IMR-90 (cell line): ENCODE data around the gene IRF2. TPM values are rescaled to one million over a fixed set of nuclear protein-coding genes. Genes with fewer than 3 reads are reported as not detected.

ENCODE experiments used
- ATAC-seq: fragments of 200-7000 bp; cut with Tn5 transposase; 2 replicates; pipeline ENCODE4 v1.9.1; 2020; ENCODE audit warnings: low read depth, mild to moderate bottlenecking, moderate library complexity
- BruUV-seq: library from RNA; stranded (reverse); fragments of 400-500 nt; replicated peaks from 2 replicates; lab custom pipeline; 2021; lab: Mats Ljungman, UMichigan
- CTCF ChIA-PET: fragments of 300-600 bp; formaldehyde crosslinking; extraction: SDS; loops from one replicate; lab custom pipeline; 2021; ENCODE audit warnings: antibody characterized with exemption; lab: Yijun Ruan, JAX
- POLR2A ChIA-PET: fragments of 300-600 bp; sonication (Branson Sonifier 250); formaldehyde crosslinking; loops from one replicate; lab custom pipeline; 2022; ENCODE audit warnings: antibody characterized with exemption; ENCODE audit not compliant: unreplicated experiment; lab: Charles Lee
- DNase-seq: peaks from one replicate; pipeline ENCODE4 v3.0.0; 2013
- H2AFZ ChIP-seq: replicated peaks from 2 replicates; pipeline ENCODE3; 2013; ENCODE audit warnings: low read length, mild to moderate bottlenecking; ENCODE audit not compliant: poor library complexity
- H2AK5ac ChIP-seq: 2 replicates; pipeline ENCODE4 v1.6.1; 2013; ENCODE audit warnings: low read depth, low read length, inconsistent platforms
- H2AK9ac ChIP-seq: replicated peaks from 2 replicates; pipeline ENCODE3; 2013; ENCODE audit warnings: mild to moderate bottlenecking, low read depth, low read length, moderate library complexity; ENCODE audit not compliant: poor library complexity
- H2BK120ac ChIP-seq: 2 replicates; pipeline ENCODE4 v1.6.1; 2013; ENCODE audit warnings: low read depth, low read length, inconsistent platforms
- H2BK15ac ChIP-seq: 3 replicates; pipeline ENCODE4 v1.6.1; 2013; ENCODE audit warnings: low read depth, low read length, inconsistent platforms
- H2BK20ac ChIP-seq: 2 replicates; pipeline ENCODE4 v1.6.1; 2013; ENCODE audit warnings: low read depth, mild to moderate bottlenecking, inconsistent platforms, low read length, moderate library complexity
- H2BK5ac ChIP-seq: 2 replicates; pipeline ENCODE4 v1.6.1; 2013; ENCODE audit warnings: mild to moderate bottlenecking, low read depth, low read length, inconsistent platforms; ENCODE audit not compliant: poor library complexity, severe bottlenecking
- H3K14ac ChIP-seq: replicated peaks from 2 replicates; pipeline ENCODE4 v1.6.1; 2013; ENCODE audit warnings: low read depth, low read length, inconsistent platforms
- H3K18ac ChIP-seq: 2 replicates; pipeline ENCODE4 v1.6.1; 2013; ENCODE audit warnings: low read depth, low read length, control low read depth
- H3K23ac ChIP-seq: 2 replicates; pipeline ENCODE4 v1.6.1; 2013; ENCODE audit warnings: low read depth, low read length, inconsistent platforms
- H3K27ac ChIP-seq: 2 replicates; pipeline ENCODE4 v1.5.1; 2013; ENCODE audit warnings: mild to moderate bottlenecking, control low read depth, low read length; ENCODE audit not compliant: insufficient read depth
- H3K27me3 ChIP-seq: 2 replicates; pipeline ENCODE4 v1.6.1; 2013; ENCODE audit warnings: low read length; ENCODE audit not compliant: control insufficient read depth, insufficient read depth
- H3K36me3 ChIP-seq: 2 replicates; pipeline ENCODE4 v1.6.1; 2013; ENCODE audit warnings: low read length, mixed read lengths; ENCODE audit not compliant: control insufficient read depth, insufficient read depth
- H3K4ac ChIP-seq: 2 replicates; pipeline ENCODE4 v1.6.1; 2013; ENCODE audit warnings: low read depth, low read length, inconsistent platforms
- H3K4me1 ChIP-seq: 2 replicates; pipeline ENCODE4 v1.6.1; 2013; ENCODE audit warnings: low read length, mixed read lengths; ENCODE audit not compliant: control insufficient read depth, insufficient read depth
- H3K4me2 ChIP-seq: 2 replicates; pipeline ENCODE4 v1.6.1; 2013; ENCODE audit warnings: low read depth, mild to moderate bottlenecking, control low read depth, low read length, moderate library complexity
- H3K4me3 ChIP-seq: 2 replicates; pipeline ENCODE4 v1.5.1; 2013; ENCODE audit warnings: low read depth, mild to moderate bottlenecking, control low read depth, low read length, moderate library complexity; ENCODE audit not compliant: insufficient read depth
- H3K56ac ChIP-seq: 2 replicates; pipeline ENCODE4 v1.6.1; 2013; ENCODE audit warnings: low read length, inconsistent platforms; ENCODE audit not compliant: insufficient read depth; ENCODE audit errors: extremely low read depth
- H3K79me1 ChIP-seq, 2 experiments: 2 replicates each; pipeline ENCODE4 v1.6.1; 2013; ENCODE audit warnings: low read length in 2 of 2, inconsistent platforms in 1 of 2, low read depth in 1 of 2
- H3K9ac ChIP-seq: 2 replicates; pipeline ENCODE4 v1.6.1; 2013; ENCODE audit warnings: low read depth, low read length, control low read depth
- H3K9me1 ChIP-seq: 2 replicates; pipeline ENCODE4 v1.6.1; 2013; ENCODE audit warnings: low read length, inconsistent platforms; ENCODE audit not compliant: insufficient read depth
- H3K9me3 ChIP-seq: 2 replicates; pipeline ENCODE4 v1.6.1; 2013; ENCODE audit warnings: low read length; ENCODE audit not compliant: control insufficient read depth, insufficient read depth
- H4K20me1 ChIP-seq: 2 replicates; pipeline ENCODE4 v1.6.1; 2013; ENCODE audit warnings: low read length, inconsistent platforms; ENCODE audit not compliant: insufficient read depth
- H4K5ac ChIP-seq: 2 replicates; pipeline ENCODE4 v1.6.1; 2013; ENCODE audit warnings: mild to moderate bottlenecking, low read depth, low read length, control low read depth
- H4K8ac ChIP-seq, 2 experiments: 2 replicates each; pipeline ENCODE4 v1.6.1; 2013; ENCODE audit warnings: low read depth in 2 of 2, low read length in 2 of 2, control low read depth in 1 of 2, inconsistent platforms in 1 of 2
- H4K91ac ChIP-seq: 2 replicates; pipeline ENCODE4 v1.6.1; 2013; ENCODE audit warnings: low read depth, low read length, inconsistent platforms; ENCODE audit not compliant: insufficient read depth
- BHLHE40 ChIP-seq: fragments of 150-350 bp; IDR thresholded peaks from 2 replicates; pipeline ENCODE4 v1.6.1; 2016; ENCODE audit warnings: mild to moderate bottlenecking, low read depth, low read length
- CEBPB ChIP-seq: IDR thresholded peaks from 2 replicates; pipeline ENCODE4 v1.6.1; 2012; ENCODE audit warnings: low read depth, low read length, improper control_type of control experiment
- FOS ChIP-seq: fragments of 150-350 bp; IDR thresholded peaks from 2 replicates; pipeline ENCODE4 v1.6.1; 2016; ENCODE audit warnings: low read depth, low read length
- MAFK ChIP-seq: IDR thresholded peaks from 2 replicates; pipeline ENCODE4 v1.6.1; 2012; ENCODE audit warnings: low read depth, low read length, improper control_type of control experiment
- NFE2L2 ChIP-seq: fragments of 150-350 bp; IDR thresholded peaks from 2 replicates; pipeline ENCODE4 v1.6.1; 2016; ENCODE audit warnings: low read depth, mild to moderate bottlenecking, low read length
- POLR2A ChIP-seq: IDR thresholded peaks from 2 replicates; pipeline ENCODE4 v1.6.1; 2012; ENCODE audit warnings: mild to moderate bottlenecking, low read depth, low read length
- RAD21 ChIP-seq: IDR thresholded peaks from 2 replicates; pipeline ENCODE4 v1.6.1; 2012; ENCODE audit warnings: low read length, improper control_type of control experiment
- RCOR1 ChIP-seq: IDR thresholded peaks from 2 replicates; pipeline ENCODE4 v1.6.1; 2012; ENCODE audit warnings: mild to moderate bottlenecking, low read length, improper control_type of control experiment; ENCODE audit not compliant: insufficient replicate concordance
- SMC3 ChIP-seq: fragments of 150-350 bp; IDR thresholded peaks from 2 replicates; pipeline ENCODE4 v1.6.1; 2016; ENCODE audit warnings: low read depth, mild to moderate bottlenecking, antibody characterized with exemption, low read length, moderate library complexity
- WGBS, 2 experiments: methylation state at CpG; one replicate each; pipeline versions ENCODE4 v1.1.5 to v1.1.7; 2013; ENCODE audit warnings: missing lambda C conversion rate in 2 of 2; ENCODE audit not compliant: insufficient read length in 1 of 2; ENCODE audit errors: extremely low coverage in 2 of 2; 5-methylcytosine and 5-hydroxymethylcytosine counted together
- dilution Hi-C: fragments of 300-500 bp; cut with HindIII; formaldehyde crosslinking; loops from one replicate; pipeline ENCODE4 v1.14.3; 2018; ENCODE audit warnings: low sequenced_read_pairs; ENCODE audit not compliant: unreplicated experiment
- in situ Hi-C: fragments of 300-500 bp; cut with MboI; formaldehyde crosslinking; loops from 3 replicates; pipeline ENCODE4 v1.14.3; 2019; ENCODE audit warnings: low sequenced_read_pairs, inconsistent platforms, mixed read lengths
- intact Hi-C: fragments of 100-400 bp; cut with micrococcal nuclease; formaldehyde crosslinking; loops from 2 replicates; pipeline ENCODE4 v1.10.0; 2022
- polyA plus RNA-seq, 3 experiments: library from polyadenylated mRNA; depleted of rRNA; stranded (reverse); fragments of >200 nt; gene quantifications; 2 replicates each; pipeline ENCODE4 v1.2.3, GENCODE V29; 2012; ENCODE audit warnings: low replicate concordance in 1 of 3
- total RNA-seq: library from RNA; depleted of rRNA; stranded (reverse); fragments of >200 nt; gene quantifications from 2 replicates; pipeline ENCODE4 v1.2.3, GENCODE V29; 2012
- TF ChIP-seq, protein P1 (sequence below): fragments of 150-350 bp; IDR thresholded peaks from 2 replicates; pipeline ENCODE4 v1.6.1; 2017; ENCODE audit warnings: mild to moderate bottlenecking, antibody characterized with exemption, low read length, low read depth

IRF2 gene
- total and polyA plus RNA-seq, 2 of the 4 experiments (the other 2 are of a cell fraction): 16.5 to 21.9 TPM

DNA sequence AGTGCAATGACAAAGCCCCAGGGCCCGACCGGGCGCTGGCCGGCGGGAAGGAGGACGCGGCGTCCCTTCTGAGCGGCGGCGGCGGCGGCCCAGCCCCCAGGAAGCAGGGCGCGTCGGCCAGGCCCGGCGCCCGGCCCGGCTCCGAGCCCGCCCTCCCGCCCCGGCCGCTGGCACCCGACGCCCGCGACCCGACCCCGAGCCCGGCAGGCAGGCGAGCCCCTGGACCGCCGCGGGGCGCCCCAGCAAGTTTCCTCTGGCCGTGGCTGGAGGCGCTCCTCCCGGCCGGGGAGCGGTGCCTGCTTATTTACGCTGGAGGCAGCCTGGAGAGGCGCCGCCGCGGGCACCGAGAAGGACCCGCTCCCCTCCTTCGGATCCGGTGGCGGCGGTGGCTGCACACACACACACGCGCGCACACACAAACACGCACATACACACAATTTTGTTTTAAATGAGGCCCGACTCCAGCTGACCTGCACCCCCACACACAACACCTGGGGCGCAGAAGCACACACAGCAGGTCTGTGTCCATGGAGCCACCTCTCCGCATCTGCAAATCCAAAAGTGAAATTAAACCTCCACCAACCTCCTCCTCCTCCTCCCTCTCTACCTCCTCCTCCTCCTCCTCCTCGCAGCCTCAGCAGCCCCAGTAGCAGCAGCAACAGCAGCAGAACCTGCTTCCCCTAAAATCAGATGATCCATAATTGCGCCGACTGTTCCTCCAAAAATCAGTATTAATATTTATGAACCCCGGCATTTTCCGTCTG lies 669 bp downstream of the IRF2 start:
- peaks cover 11% of the 10 kb centered on the region; the same call in 1 of the 2 replicates for H3K9me1 ChIP-seq
- peak overlapping the region; percentile 97; the same call in 1 of the 2 replicates for H3K56ac ChIP-seq
- in situ Hi-C loops: no loop called here
- POLR2A ChIA-PET: no interaction called here
- H3K14ac ChIP-seq: peak overlapping the region; percentile 99
- peaks cover 4% of the 10 kb centered on the region; the same call in 1 of the 2 replicates for H3K4me1 ChIP-seq
- H3K27me3 ChIP-seq: no peaks in the 10 kb centered on the region
- no peaks in the 10 kb centered on the region for H3K36me3 ChIP-seq
- H4K20me1 ChIP-seq: peaks cover 21% of the 10 kb centered on the region; the same call in 1 of the 2 replicates
- peak overlapping the region; percentile 47 for H4K5ac ChIP-seq
- H3K4me2 ChIP-seq: peak overlapping the region; percentile 71
- peak overlapping the region; percentile 98 for H2AK9ac ChIP-seq
- CTCF ChIA-PET: no interaction called here
- TF ChIP-seq NFE2L2 (no peak), BHLHE40 (no peak), POLR2A (no peak), RAD21 (no peak), CEBPB (no peak), FOS (no peak), SMC3 (no peak), RCOR1 (no peak), MAFK (no peak)
- TF ChIP-seq, protein P1, sequence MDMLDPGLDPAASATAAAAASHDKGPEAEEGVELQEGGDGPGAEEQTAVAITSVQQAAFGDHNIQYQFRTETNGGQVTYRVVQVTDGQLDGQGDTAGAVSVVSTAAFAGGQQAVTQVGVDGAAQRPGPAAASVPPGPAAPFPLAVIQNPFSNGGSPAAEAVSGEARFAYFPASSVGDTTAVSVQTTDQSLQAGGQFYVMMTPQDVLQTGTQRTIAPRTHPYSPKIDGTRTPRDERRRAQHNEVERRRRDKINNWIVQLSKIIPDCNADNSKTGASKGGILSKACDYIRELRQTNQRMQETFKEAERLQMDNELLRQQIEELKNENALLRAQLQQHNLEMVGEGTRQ: no peak
- no peaks in the 10 kb centered on the region for H3K9me3 ChIP-seq
- DNase-seq: peak; percentile 32
- H2BK15ac ChIP-seq: peak overlapping the region; percentile 56; the same call in 1 of the 3 replicates
- H3K23ac ChIP-seq: peak overlapping the region; percentile 98
- H2AFZ ChIP-seq: peak overlapping the region; percentile 93
- peak overlapping the region; percentile 74 for H2AK5ac ChIP-seq
- no TSS peak for BruUV-seq
- H2BK5ac ChIP-seq: peak overlapping the region; percentile 93
- H4K8ac ChIP-seq: peak overlapping the region; percentile 75 to 79; a peak in 2 of 4 replicates
- H3K9ac ChIP-seq: peak overlapping the region; percentile 99
- peak overlapping the region; percentile 69 for H3K18ac ChIP-seq
- peak; percentile 6 for ATAC-seq
- peak overlapping the region; percentile 85 for H2BK120ac ChIP-seq
- peak overlapping the region; percentile 94 for H4K91ac ChIP-seq
- dilution Hi-C loops: no loop called here
- intact Hi-C loops: loop anchor here (1.0 to 5.0 kb wide), 7 partner anchors 64 to 259 kb away; partner anchors contain the start of genes CASP3, CENPU and PRIMPOL
- peak overlapping the region; percentile 66 for H2BK20ac ChIP-seq
- WGBS, 2 experiments: 0% methylated on average over 20 of the region's 65 CpGs; no CpG with 5 or more reads in 1 of the 2 experiments
- peaks cover 13 to 53% of the 10 kb centered on the region in 2 experiments for H3K79me1 ChIP-seq
- H3K4me3 ChIP-seq: peak overlapping the region; percentile 78
- peak overlapping the region; percentile 93 for H3K4ac ChIP-seq
- peak overlapping the region; percentile 97 for H3K27ac ChIP-seq
